ENCODE data around the gene ELL. TPM values are rescaled to one million over a fixed set of nuclear protein-coding genes. Genes with fewer than 3 reads are reported as not detected.

Gene ELL
- total RNA-seq, 1 donor from 2014 or later, result 16.0 TPM

DNA sequence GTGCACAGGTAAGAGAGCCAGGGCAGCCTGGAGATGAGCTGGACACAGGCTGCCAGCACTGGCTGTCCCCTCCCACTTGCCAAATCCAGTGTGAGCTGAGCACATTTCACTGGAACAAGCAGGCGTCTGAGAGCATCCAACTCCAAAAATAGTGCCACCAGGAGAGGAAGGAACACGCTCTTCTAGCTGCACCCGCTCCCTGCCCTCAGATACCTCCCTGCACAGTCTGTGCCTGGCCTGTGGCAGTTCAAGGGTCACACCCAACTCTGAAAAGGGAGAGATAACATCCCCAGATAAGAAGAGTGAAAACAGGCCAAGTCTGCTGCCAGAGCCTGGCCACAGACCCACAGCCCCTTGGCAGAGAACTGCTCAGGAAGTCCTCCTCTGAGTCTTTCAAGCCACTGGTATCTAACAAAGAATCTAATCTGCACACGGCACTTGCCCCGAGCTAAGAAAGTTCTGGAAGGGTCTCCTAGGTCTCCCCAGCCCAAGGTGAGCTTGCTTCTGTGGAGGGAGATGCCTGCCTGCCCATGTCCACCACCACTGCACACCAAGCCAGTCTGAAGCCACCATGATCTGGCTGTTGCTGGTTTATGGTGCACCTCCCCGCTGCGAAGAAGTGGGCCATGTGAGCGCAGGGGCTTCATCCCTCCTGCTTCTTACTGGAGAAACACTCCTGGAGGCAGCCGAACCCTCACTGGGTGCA is 14.7 kb downstream of the ELL start:
- Mint-ChIP-seq H3K4me1 (ENCODE audit: low read depth, unreplicated experiment) (peaks cover 28% of the 10 kb centered on the region), H3K27me3 (ENCODE audit: low read depth, unreplicated experiment) (no peaks in the 10 kb centered on the region), H3K4me3 (ENCODE audit: unreplicated experiment) (peak overlapping the region; percentile 27), H3K36me3 (ENCODE audit: low read depth, unreplicated experiment) (peaks cover 6% of the 10 kb centered on the region), H3K27ac (ENCODE audit: unreplicated experiment) (no peak overlapping the region), H3K9me3 (ENCODE audit: unreplicated experiment) (no peaks in the 10 kb centered on the region)
- Histone ChIP-seq H3K9me3 (ENCODE audit: insufficient read depth, low read depth, low read length) (no peaks in the 10 kb centered on the region), H2AFZ (ENCODE audit: low read depth, low read length) (no peak overlapping the region), H3K27me3 (ENCODE audit: insufficient read depth, low read length) (no peaks in the 10 kb centered on the region), H4K20me1 (ENCODE audit: insufficient read depth, low read length) (peaks cover 98% of the 10 kb centered on the region), H3K79me2 (ENCODE audit: insufficient read depth, low read length) (peaks cover 95% of the 10 kb centered on the region), H3K4me2 (ENCODE audit: low read length) (no peak overlapping the region), H3K36me3 (ENCODE audit: insufficient read depth, low read length) (no peaks in the 10 kb centered on the region), H3K4me1 (ENCODE audit: insufficient read depth, low read length) (peaks cover 12% of the 10 kb centered on the region), H3K27ac (ENCODE audit: low read depth, low read length) (no peak overlapping the region), H3K4me3 (ENCODE audit: insufficient read depth, low read depth, low read length) (no peak overlapping the region), H3K9ac (ENCODE audit: low read length) (no peak overlapping the region)
- DNase-seq (ENCODE audit: low read depth) (no peak), FAIRE-seq (no peak)
- TF ChIP-seq EZH2 (IDR thresholded peaks at IDR 0.05; ENCODE audit: insufficient read depth, low read length), result no peak
- TF ChIP-seq, protein P1, sequence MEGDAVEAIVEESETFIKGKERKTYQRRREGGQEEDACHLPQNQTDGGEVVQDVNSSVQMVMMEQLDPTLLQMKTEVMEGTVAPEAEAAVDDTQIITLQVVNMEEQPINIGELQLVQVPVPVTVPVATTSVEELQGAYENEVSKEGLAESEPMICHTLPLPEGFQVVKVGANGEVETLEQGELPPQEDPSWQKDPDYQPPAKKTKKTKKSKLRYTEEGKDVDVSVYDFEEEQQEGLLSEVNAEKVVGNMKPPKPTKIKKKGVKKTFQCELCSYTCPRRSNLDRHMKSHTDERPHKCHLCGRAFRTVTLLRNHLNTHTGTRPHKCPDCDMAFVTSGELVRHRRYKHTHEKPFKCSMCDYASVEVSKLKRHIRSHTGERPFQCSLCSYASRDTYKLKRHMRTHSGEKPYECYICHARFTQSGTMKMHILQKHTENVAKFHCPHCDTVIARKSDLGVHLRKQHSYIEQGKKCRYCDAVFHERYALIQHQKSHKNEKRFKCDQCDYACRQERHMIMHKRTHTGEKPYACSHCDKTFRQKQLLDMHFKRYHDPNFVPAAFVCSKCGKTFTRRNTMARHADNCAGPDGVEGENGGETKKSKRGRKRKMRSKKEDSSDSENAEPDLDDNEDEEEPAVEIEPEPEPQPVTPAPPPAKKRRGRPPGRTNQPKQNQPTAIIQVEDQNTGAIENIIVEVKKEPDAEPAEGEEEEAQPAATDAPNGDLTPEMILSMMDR (IDR thresholded peaks at IDR 0.05; ENCODE audit: insufficient read depth, low read depth, low read length), result no peak

DNA sequence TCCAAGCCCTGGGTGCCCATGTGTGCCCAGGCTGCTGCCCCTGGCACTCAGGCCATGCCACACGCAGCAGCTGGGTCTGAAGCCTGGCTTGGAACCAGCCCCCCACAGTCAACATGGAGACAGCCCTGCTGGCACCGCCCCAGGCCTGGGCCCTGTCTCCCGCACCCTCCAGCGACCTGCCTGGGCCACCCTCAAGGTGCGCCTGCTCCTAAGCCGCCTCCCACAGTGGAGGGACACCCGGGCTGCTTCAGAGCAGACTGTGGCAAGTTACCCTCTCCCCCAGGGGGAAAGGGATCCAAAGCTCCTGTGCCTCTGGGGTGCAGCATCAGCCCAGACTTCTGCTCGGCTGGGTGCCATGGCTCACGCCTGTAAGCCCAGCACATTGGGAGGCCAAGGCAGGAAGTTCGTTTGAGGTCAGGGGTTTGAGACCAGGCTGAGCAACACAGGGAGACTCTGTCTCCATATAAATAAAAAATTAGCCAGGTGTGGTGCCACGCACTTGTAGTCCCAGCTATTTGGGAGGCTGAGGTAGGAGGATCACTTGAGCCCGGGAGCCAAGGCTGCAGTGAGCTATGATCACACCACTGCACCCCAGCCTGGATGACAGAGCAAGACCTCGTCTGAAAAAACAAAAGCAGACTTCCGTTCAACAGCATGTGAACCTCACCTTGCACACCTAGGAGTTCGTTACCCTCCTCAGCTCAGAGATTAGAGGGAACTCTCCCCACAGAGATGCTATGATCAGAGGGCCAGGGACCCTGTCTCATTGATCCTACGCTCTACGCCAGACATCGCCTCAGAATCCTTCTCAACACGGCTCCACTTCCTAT is 15.6 kb downstream of the ELL start:
- peaks cover 28% of the 10 kb centered on the region for H3K4me1 Mint-ChIP-seq (ENCODE audit: low read depth, unreplicated experiment)

More for the DNA sequence above, 15.6 kb downstream of the ELL start:
- Histone ChIP-seq H3K4me1 (ENCODE audit: insufficient read depth, low read length) (peaks cover 12% of the 10 kb centered on the region), H3K4me2 (ENCODE audit: low read length) (no peak overlapping the region), H3K79me2 (ENCODE audit: insufficient read depth, low read length) (peaks cover 97% of the 10 kb centered on the region), H3K4me3 (ENCODE audit: insufficient read depth, low read depth, low read length) (no peak overlapping the region), H2AFZ (ENCODE audit: low read depth, low read length) (no peak overlapping the region), H3K36me3 (ENCODE audit: insufficient read depth, low read length) (no peaks in the 10 kb centered on the region), H3K9ac (ENCODE audit: low read length) (no peak overlapping the region), H4K20me1 (ENCODE audit: insufficient read depth, low read length) (peaks cover 99% of the 10 kb centered on the region), H3K27me3 (ENCODE audit: insufficient read depth, low read length) (no peaks in the 10 kb centered on the region), H3K27ac (ENCODE audit: low read depth, low read length) (no peak overlapping the region), H3K9me3 (ENCODE audit: insufficient read depth, low read depth, low read length) (no peaks in the 10 kb centered on the region)
- H3K27me3 Mint-ChIP-seq (ENCODE audit: low read depth, unreplicated experiment), result no peaks in the 10 kb centered on the region
- FAIRE-seq, result no peak
- no peaks in the 10 kb centered on the region for H3K9me3 Mint-ChIP-seq (ENCODE audit: unreplicated experiment)
- H3K4me3 Mint-ChIP-seq (ENCODE audit: unreplicated experiment), result no peak overlapping the region
- TF ChIP-seq, protein P1 (IDR thresholded peaks at IDR 0.05; ENCODE audit: insufficient read depth, low read depth, low read length), result no peak
- TF ChIP-seq EZH2 (IDR thresholded peaks at IDR 0.05; ENCODE audit: insufficient read depth, low read length), result no peak
- no peak overlapping the region for H3K27ac Mint-ChIP-seq (ENCODE audit: unreplicated experiment)
- peaks cover 7% of the 10 kb centered on the region for H3K36me3 Mint-ChIP-seq (ENCODE audit: low read depth, unreplicated experiment)
- no peak for DNase-seq (ENCODE audit: low read depth)
